ENCODE measurements around the gene AKR1C1.
"Not testable (repeated sequence)": the region's sequence is repeated elsewhere in the genome, so short reads cannot be mapped to it uniquely, and the experiment has no call there.

Gene AKR1C1

GRCh38 chr10:4972369-4973142 lies 9.3 kb downstream of the AKR1C1 start:
- H3K4me2 ChIP-seq (ENCODE audit: low read length, poor library complexity, severe bottlenecking); H3K27ac ChIP-seq (ENCODE audit: low read length, poor library complexity, severe bottlenecking); H3K14ac ChIP-seq (ENCODE audit: low read length in 2 of 2); DNase-seq; H3K79me1 ChIP-seq (replicated peaks; ENCODE audit: low read length, poor library complexity, severe bottlenecking); H3K23ac ChIP-seq (ENCODE audit: low read length in 2 of 2); H3K18ac ChIP-seq (ENCODE audit: low read depth in 1 of 2, low read length in 2 of 2); H2BK5ac ChIP-seq (ENCODE audit: low read depth, low read length, poor library complexity, severe bottlenecking); H3K4me3 ChIP-seq (ENCODE audit: insufficient read depth in 1 of 2, low read depth in 1 of 2, low read length in 2 of 2); H2AK5ac ChIP-seq (ENCODE audit: low read length, severe bottlenecking); H3K4ac ChIP-seq (ENCODE audit: low read depth in 1 of 2, low read length in 2 of 2); H2BK15ac ChIP-seq (ENCODE audit: low read depth, poor library complexity, severe bottlenecking); H3K9ac ChIP-seq (ENCODE audit: low read length); H2BK120ac ChIP-seq (ENCODE audit: low read depth, low read length); H3K9me3 ChIP-seq (ENCODE audit: control insufficient read depth, low read length); H2AFZ ChIP-seq (ENCODE audit: low read depth, low read length); H3K4me1 ChIP-seq (ENCODE audit: control insufficient read depth, insufficient read depth, low read depth, low read length); H3K27me3 ChIP-seq (ENCODE audit: control insufficient read depth in 1 of 2, insufficient read depth in 1 of 2, low read length in 2 of 2); H4K8ac ChIP-seq (ENCODE audit: low read length); H2BK12ac ChIP-seq (ENCODE audit: low read length in 2 of 2); H4K91ac ChIP-seq (ENCODE audit: low read length): not testable (repeated sequence)
- peaks cover 0 to 78% of the 10 kb centered on the region in 2 experiments for H3K36me3 ChIP-seq (ENCODE audit: control insufficient read depth in 1 of 2, insufficient read depth in 2 of 2, low read depth in 1 of 2, low read length in 2 of 2)
- 100% methylated on average over 1 of the region's 18 CpGs for WGBS

GRCh38 chr10:4973294-4973693 lies 10.1 kb downstream of the AKR1C1 start:
- H3K4me3 ChIP-seq (ENCODE audit: insufficient read depth in 1 of 2, low read depth in 1 of 2, low read length in 2 of 2); H3K27ac ChIP-seq (ENCODE audit: low read length, poor library complexity, severe bottlenecking); H2BK15ac ChIP-seq (ENCODE audit: low read depth, poor library complexity, severe bottlenecking); H3K4ac ChIP-seq (ENCODE audit: low read depth in 1 of 2, low read length in 2 of 2); H3K27me3 ChIP-seq (ENCODE audit: control insufficient read depth in 1 of 2, insufficient read depth in 1 of 2, low read length in 2 of 2); H3K18ac ChIP-seq (ENCODE audit: low read depth in 1 of 2, low read length in 2 of 2); H2BK120ac ChIP-seq (ENCODE audit: low read depth, low read length); H3K9me3 ChIP-seq (ENCODE audit: control insufficient read depth, low read length); H4K8ac ChIP-seq (ENCODE audit: low read length); DNase-seq; H3K9ac ChIP-seq (ENCODE audit: low read length); H3K4me1 ChIP-seq (ENCODE audit: control insufficient read depth, insufficient read depth, low read depth, low read length); H3K14ac ChIP-seq (ENCODE audit: low read length in 2 of 2); H3K23ac ChIP-seq (ENCODE audit: low read length in 2 of 2); H2AFZ ChIP-seq (ENCODE audit: low read depth, low read length); H2AK5ac ChIP-seq (ENCODE audit: low read length, severe bottlenecking); H4K91ac ChIP-seq (ENCODE audit: low read length); H2BK12ac ChIP-seq (ENCODE audit: low read length in 2 of 2); H3K4me2 ChIP-seq (ENCODE audit: low read length, poor library complexity, severe bottlenecking); H2BK5ac ChIP-seq (ENCODE audit: low read depth, low read length, poor library complexity, severe bottlenecking); H3K79me1 ChIP-seq (replicated peaks; ENCODE audit: low read length, poor library complexity, severe bottlenecking): not testable (repeated sequence)
- peaks cover 0 to 76% of the 10 kb centered on the region in 2 experiments for H3K36me3 ChIP-seq (ENCODE audit: control insufficient read depth in 1 of 2, insufficient read depth in 2 of 2, low read depth in 1 of 2, low read length in 2 of 2)
- 80% methylated on average over 1 of the region's 1 CpG for WGBS

- not testable (repeated sequence) for H3K9me3 ChIP-seq (ENCODE audit: control insufficient read depth, low read length); H3K4ac ChIP-seq (ENCODE audit: low read depth in 1 of 2, low read length in 2 of 2); H3K23ac ChIP-seq (ENCODE audit: low read length in 2 of 2); H4K8ac ChIP-seq (ENCODE audit: low read length); DNase-seq; H3K14ac ChIP-seq (ENCODE audit: low read length in 2 of 2); H2AK5ac ChIP-seq (ENCODE audit: low read length, severe bottlenecking); H3K18ac ChIP-seq (ENCODE audit: low read depth in 1 of 2, low read length in 2 of 2); H2AFZ ChIP-seq (ENCODE audit: low read depth, low read length); H2BK15ac ChIP-seq (ENCODE audit: low read depth, poor library complexity, severe bottlenecking); H3K4me3 ChIP-seq (ENCODE audit: insufficient read depth in 1 of 2, low read depth in 1 of 2, low read length in 2 of 2); H2BK120ac ChIP-seq (ENCODE audit: low read depth, low read length); H3K27me3 ChIP-seq (ENCODE audit: control insufficient read depth in 1 of 2, insufficient read depth in 1 of 2, low read length in 2 of 2); H3K4me1 ChIP-seq (ENCODE audit: control insufficient read depth, insufficient read depth, low read depth, low read length); H3K79me1 ChIP-seq (replicated peaks; ENCODE audit: low read length, poor library complexity, severe bottlenecking); H4K91ac ChIP-seq (ENCODE audit: low read length); H3K27ac ChIP-seq (ENCODE audit: low read length, poor library complexity, severe bottlenecking); H3K9ac ChIP-seq (ENCODE audit: low read length); H2BK5ac ChIP-seq (ENCODE audit: low read depth, low read length, poor library complexity, severe bottlenecking); H2BK12ac ChIP-seq (ENCODE audit: low read length in 2 of 2); H3K4me2 ChIP-seq (ENCODE audit: low read length, poor library complexity, severe bottlenecking)
- H3K36me3 ChIP-seq (ENCODE audit: control insufficient read depth in 1 of 2, insufficient read depth in 2 of 2, low read depth in 1 of 2, low read length in 2 of 2): peaks cover 0 to 76% of the 10 kb centered on the region in 2 experiments
Observed at GRCh38 chr10:4974400-4974799, 11.2 kb downstream of the AKR1C1 start.

GRCh38 chr10:4977025-4977424 lies 13.8 kb downstream of the AKR1C1 start:
- no peak overlapping the region for H2BK12ac ChIP-seq (ENCODE audit: low read length in 2 of 2)
- no peak overlapping the region for H3K4ac ChIP-seq (ENCODE audit: low read depth in 1 of 2, low read length in 2 of 2)
- no peak overlapping the region for H3K4me3 ChIP-seq (ENCODE audit: insufficient read depth in 1 of 2, low read depth in 1 of 2, low read length in 2 of 2)
- peaks cover 5% of the 10 kb centered on the region for H3K4me1 ChIP-seq (ENCODE audit: control insufficient read depth, insufficient read depth, low read depth, low read length)
- no peaks in the 10 kb centered on the region for H3K27me3 ChIP-seq (ENCODE audit: control insufficient read depth in 1 of 2, insufficient read depth in 1 of 2, low read length in 2 of 2)
- H4K8ac ChIP-seq (ENCODE audit: low read length): no peak overlapping the region
- no peak overlapping the region for H3K4me2 ChIP-seq (ENCODE audit: low read length, poor library complexity, severe bottlenecking)
- no peaks in the 10 kb centered on the region for H3K9me3 ChIP-seq (ENCODE audit: control insufficient read depth, low read length)
- no peak overlapping the region for H3K9ac ChIP-seq (ENCODE audit: low read length)
- no peaks in the 10 kb centered on the region for H3K79me1 ChIP-seq (replicated peaks; ENCODE audit: low read length, poor library complexity, severe bottlenecking)
- no peak overlapping the region for H2AFZ ChIP-seq (ENCODE audit: low read depth, low read length)
- H3K23ac ChIP-seq (ENCODE audit: low read length in 2 of 2): no peak overlapping the region
- no peak overlapping the region for H2BK120ac ChIP-seq (ENCODE audit: low read depth, low read length)
- no peak overlapping the region for H3K27ac ChIP-seq (ENCODE audit: low read length, poor library complexity, severe bottlenecking)
- no peak overlapping the region for H4K91ac ChIP-seq (ENCODE audit: low read length)
- H3K18ac ChIP-seq (ENCODE audit: low read depth in 1 of 2, low read length in 2 of 2): no peak overlapping the region
- H3K36me3 ChIP-seq (ENCODE audit: control insufficient read depth in 1 of 2, insufficient read depth in 2 of 2, low read depth in 1 of 2, low read length in 2 of 2): peaks cover 0 to 77% of the 10 kb centered on the region in 2 experiments
- no peak overlapping the region for H2BK15ac ChIP-seq (ENCODE audit: low read depth, poor library complexity, severe bottlenecking)
- no peak overlapping the region for H2BK5ac ChIP-seq (ENCODE audit: low read depth, low read length, poor library complexity, severe bottlenecking)
- no peak for DNase-seq
- no peak overlapping the region for H3K14ac ChIP-seq (ENCODE audit: low read length in 2 of 2)
- no peak overlapping the region for H2AK5ac ChIP-seq (ENCODE audit: low read length, severe bottlenecking)

All from mesenchymal stem cell (in vitro differentiated cells and primary cell).